HPDE6-E6E7 (cell line): ENCODE data around the gene CACNB4.

Source experiments
- DNase-seq: peaks from one replicate; pipeline ENCODE4 v3.0.0; 2011; ENCODE audit warnings: missing footprints; ENCODE audit errors: extremely low spot score

CACNB4 gene

DNA sequence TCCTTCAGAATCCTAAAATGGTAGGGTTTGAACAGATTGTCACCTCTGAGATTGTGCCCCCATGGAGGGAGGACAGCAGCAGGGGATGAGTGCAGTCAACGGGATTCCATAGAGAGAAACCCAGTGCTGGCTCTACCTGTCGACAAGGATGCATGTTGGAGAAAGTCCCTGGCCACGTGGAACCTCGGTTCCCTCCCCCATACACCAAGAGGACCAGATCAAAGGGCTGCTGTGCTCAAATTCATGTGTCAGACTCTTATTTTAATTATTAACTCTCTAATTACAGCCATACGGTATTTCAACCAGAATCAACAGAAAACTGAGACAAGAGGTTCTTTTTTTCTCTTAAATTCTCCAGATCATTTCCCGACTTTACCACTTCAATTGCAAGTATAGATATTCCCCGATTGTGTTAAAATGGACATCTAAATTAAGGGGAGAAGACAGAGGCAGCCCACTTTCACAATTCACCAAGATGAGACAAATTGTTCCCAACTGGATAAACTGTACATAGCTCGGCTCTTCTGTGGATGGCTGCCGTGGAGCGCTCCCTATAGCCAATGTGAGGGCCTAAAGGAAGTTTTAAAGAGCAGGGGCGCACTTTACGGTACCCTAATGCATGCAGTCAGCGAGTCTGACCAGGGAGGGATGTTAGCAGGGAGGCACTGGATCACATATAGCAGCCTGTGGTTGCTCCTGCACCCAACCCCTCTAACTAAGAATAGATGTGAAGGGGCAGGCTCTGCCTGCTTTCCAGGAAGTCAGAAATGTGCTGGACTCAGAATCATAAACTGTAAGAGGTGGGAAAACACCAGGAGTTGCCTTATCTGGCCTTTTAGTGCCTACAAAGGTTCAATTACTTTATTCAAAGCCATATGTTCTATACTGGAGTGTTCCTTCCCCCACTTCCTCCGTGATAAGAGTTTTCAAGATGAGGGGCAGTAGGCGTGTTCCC is 123.1 kb downstream of the CACNB4 start:
- DNase-seq, result no peak

DNA sequence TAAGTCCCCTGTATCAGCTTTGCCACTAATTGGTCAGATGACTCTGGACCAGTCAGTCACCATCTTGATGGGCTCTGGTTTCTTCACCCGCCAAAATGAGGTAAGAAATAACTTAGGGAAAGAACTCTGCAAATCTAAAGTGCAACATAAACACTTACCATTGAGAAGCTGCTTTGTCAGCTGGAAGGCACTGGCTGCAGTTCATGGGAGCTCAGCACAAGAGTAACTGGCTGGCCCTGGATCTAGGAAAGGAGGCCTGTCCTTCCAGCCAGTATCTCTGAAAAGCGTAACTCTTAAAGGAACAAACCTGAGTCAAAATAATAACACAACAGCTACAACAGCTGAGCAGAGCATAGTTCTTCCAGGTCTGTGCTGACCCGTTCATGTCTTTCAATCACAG is 123.9 kb downstream of the CACNB4 start:
- DNase-seq, result no peak

DNA sequence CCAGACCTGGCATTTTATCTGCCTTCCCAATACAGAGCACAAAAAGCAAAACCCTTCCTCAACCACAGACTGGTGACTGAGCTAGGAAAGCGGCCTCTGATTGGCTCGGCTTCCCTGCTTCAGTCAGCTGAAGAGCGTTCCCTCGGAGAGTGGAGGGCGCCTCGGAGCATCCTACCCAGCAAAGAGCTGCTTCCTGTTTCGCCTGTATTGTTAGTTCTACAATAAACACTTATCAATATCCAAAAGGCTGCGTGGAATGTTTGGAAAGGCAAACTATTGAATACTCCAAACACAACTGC is 125.0 kb downstream of the CACNB4 start:
- no peak for DNase-seq

DNA sequence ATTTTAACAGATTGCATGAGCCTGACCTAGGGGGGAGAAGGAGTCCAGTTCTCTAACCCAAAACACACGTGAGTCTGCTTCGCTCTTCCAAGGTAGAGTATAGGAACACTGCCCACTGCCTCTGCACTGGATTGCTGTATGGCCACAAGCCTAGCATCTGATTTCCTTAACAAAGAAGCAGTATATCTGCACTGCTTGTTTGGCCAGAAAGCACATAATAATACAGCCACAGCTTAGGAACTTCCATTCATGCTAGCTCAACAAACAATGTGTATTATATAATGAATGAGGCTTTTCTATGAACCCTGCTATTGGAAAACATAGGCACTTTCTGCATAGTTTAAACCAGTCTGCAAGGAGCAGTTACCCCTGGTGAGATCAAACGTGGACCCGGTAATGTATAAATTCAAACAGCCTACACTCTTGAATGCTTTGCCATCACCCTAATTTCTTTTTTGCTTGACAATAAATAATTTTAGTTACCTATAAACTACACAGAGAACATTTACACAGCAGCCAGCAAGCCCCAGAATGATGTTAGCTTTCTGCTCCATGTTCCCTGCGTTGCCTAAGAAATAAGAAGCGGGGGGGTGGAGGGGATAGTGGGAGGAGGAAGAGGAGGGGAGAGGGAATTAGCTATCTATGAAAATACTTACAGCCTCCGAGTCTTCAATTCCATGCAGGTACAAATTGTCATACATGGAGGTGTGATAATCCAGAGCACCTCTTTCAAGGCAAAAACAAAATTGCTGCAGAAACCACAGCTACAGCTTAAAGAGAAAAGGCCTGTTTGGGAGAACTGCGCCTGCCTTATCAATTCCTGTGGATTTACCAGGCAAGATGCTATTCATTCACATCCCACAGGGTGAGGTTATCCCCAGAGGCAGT is 125.6 kb downstream of the CACNB4 start:
- no peak for DNase-seq

DNA sequence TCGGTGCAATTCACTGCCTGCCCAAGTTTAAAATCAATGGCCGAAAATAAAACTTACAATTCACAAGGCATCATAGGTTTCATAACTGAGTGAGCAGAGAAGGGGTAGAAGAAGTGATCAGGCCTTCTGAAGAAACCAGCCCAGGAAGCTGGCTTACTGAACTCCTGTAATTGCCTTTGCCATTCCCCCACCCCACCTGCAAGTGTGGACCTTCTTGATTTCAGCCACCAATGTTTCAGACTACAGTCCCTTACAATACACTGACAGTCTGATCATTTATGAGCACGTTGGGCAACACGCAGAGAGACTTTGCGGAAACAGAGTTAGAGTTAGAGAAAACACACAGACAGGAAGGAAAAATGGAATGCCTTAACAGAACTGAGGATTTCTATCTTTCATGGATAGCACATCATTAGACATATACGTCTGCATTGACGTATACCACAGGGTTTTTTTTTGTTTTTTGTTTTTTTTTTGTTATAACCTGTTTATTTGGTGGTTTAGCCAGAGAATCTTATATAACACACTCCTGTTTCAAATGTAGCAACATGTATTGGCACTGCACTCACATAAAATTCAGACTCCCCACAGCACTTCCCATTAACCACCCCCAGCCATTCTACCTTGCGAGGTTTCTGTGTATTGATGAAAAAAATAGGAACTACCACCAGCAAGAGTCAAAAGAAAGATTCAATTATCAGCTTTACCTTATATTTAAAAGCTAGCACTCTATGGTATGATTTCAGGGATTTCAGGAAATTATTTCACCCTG is 126.4 kb downstream of the CACNB4 start:
- DNase-seq, result no peak

DNA sequence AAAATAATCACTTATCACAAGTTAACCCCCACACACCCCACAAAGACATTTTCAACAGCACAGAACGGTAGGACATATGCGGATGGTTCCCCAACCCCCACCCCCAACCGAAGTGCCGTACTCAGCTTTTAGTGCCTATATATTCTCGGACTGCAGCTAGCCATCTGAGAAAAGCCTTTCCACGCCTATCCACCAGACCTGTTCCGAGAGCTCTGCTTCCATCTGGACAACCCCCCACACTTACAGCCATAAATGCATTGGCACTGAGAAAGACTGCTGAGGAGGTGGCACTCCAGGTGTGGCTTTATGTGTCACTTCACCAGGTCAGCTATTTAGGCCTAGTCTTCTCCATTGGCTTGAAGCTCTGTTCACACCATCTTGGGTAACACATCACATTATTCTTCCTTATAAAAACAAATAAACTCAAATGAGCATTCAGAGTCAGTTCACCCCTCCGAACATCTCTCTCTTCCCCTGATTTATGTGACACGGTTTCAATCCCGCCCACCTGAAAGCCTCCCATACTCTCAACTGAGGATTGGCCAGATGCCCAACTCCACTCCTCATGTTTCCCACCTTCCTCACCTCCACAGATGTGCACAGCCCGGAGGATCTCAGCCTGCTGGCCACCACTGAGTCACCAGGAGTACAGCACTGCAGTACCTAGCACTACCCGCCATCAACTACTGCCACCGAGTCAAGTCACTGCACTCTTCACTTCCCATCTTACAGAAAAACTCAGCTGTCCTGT is 127.4 kb downstream of the CACNB4 start:
- DNase-seq, result no peak

DNA sequence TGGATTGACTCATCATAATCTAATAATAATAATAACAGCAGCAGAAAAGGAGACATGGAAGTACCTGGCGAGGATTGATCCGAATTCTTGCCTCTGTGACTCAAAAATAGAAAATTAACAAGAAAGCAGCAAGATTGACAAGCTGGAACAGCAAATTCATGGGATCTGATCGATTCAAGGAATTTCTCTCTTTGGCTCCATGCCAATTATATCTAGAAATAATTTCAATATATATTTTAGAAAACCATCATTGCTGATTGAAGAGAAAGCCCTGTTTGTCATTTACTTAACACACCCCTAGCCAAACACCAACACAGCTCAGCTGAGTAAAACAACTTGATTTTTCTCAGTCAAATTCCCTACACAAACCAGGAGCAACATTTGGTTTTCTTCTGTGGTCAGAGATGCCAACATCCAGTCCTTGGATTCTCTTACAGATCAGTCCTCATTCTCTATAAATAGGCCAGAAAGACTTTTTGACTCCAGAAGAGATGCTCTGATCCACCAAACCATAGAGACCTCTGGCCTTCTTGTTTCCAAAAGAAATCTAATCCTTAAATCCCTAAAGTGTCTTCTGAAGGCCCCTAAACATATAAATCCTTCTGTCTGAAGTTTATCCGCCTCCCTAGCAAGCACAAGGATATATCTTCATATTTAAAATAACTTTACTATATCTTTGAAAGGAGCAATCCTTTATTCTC is 129.9 kb downstream of the CACNB4 start:
- DNase-seq, result no peak

DNA sequence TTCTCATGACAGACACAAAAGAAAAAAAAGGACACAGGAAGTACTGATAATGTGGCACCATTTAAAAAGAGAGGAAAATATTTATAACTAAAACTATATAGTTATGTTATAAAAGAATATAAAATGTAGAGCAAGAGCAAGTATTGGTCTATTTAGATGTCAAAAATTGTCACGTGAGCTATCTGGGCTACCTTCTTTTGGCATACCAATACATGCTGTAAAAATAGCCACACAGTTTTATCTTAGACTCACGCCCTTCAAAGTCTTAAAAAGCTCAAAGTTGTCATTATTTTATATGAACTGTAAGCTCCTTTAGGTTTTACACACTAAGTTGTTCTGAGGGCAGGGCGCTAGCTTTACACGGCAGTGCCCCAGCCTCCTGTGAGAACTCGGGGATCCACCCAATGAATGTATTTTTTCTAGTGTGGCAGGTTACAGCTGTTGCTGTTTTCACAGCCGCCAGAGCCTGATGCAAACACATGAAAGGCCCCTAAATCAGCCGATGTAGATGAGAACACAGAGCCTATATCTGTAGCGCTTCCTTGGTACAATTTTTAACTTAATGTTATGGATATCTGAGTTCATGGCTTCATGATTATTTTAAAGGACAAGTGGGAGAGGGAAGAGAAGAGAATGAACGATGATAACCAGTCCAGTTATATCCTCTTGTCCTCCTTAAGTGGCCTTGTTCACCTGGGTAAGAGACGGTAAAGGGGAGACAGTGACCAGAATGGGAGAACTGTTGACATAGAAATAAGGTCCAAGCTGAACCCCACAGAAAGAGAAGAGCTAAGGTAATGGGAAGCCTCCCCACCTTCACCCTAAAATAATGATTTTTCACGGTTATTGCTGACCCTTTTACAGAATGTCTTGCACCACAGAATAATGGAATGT is 130.8 kb downstream of the CACNB4 start:
- DNase-seq, result no peak

DNA sequence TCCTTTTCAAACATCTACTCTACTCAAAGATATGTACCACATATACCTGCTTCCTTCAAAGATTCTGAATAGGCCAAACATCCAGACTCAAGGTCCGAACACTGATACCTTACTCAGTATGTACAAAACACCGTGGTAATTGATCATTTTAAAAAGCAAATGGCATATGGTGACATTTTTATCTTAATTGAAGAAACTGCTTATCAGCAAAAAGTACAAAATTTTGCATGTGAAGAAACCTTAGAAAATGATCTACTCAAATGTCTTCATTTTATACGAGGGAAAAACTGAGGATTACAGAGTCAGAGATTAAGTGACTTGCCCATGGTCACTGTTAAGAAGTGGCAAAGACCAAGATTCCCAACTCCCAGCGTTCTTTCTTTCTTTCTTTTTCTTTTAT is 133.0 kb downstream of the CACNB4 start:
- DNase-seq, result no peak

DNA sequence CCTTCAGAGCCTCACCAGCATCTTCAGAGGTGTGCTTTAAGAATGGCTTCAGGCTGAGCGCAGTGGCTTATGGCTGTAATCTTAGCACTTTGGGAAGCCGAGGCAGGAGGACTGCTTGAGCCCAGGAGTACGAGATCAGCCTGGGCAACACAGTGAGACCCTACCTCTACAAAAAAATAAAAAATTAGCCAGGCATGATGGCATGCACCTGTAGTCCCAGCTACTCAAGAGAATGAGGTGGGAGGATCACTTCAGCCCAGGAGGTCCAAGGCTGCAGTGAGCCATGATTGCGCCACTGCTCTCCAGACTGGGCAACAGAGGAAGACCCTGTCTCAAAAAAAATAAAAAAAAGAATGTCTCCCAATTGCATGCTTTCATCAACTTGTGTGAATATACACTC is 137.3 kb downstream of the CACNB4 start:
- no peak for DNase-seq

DNA sequence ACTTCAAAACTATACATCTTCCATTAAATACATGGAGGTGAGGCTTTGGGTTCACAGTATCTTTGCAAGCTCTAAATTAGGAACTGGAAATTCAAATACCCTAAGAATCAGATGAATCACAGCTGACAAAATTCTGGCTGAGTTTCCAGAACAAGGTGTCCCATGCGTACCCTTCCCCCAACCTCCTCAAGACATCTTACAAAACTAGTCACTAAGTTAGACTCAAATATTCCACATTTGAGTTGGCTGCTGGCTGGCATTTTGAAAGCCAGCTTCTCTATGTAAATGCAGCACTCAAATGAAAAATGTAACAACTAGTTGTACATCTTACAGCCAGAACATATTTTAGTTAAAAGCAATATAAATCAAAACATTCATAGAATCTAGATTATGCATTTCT is 139.6 kb downstream of the CACNB4 start:
- DNase-seq, result no peak

DNA sequence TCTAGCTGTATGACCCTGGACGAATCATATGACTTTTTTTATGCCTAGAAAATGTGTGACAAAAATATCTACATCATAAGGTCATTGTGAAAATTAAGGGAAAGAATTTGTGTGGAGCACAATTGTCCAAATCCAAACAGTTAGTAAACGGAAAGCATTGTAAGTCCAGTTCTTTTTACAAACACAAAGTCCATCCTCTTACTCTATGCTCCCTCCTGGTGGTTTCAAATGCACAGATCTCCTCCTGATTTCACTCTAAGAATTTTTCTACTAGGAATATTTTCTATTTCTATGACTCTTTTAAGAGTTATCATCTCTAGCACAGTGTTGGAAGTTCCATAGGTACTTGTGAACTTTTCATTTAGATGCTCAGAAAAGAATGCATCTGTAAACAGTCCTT is 145.4 kb downstream of the CACNB4 start:
- DNase-seq, result no peak

DNA sequence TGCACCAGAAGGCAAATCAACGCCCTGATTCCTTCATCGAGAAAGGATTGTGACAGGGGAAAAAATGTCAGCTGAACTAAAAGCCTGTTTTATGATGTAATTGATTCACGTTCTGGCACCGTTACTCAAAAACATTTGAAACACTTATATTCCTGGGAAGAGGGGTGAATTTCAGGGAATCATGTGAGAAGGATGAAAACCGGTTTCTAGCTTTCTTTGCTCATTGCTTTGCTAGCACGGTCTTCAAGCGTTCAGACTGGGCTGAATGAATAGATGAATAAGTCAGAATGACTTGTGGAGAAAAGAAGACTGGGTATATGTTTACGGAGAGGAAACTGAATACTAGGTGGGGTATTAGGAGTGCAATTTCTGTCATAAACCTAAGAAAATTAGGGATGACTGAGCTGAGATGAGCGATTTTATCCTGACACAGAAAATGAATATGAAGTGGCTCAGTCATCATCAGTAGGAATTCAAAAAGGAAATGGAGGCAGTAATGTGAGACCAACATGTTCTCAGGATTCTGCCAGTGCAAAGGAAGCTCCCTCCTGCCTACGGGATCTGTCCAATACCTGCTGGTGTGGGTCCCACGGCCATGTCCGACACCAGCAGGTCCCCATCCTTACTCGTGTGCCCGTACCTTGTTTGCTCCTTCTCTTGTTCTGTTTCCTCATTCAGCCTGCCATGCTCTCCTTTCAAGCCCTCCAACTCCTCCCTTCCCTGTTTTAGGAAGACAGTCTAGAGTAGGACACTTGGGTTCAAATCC is 146.0 kb downstream of the CACNB4 start:
- DNase-seq, result no peak

DNA sequence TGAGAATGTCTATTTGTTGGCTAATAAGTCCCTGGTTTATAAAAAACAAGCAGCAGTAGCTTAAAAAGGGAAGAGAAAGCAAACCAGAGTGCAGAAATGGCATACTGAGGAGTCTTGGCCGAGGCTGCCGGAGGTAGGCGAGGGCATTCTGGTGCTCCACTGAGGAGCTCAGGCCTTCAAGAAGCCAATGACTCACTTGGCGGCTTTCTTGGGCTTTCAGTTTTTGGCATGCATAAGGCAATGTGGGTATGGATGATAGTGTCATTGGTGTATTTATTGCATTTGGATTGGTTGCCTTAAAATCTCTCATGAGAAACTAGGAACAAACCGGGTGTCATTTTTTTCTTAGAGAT is 151.1 kb downstream of the CACNB4 start:
- DNase-seq, result no peak

DNA sequence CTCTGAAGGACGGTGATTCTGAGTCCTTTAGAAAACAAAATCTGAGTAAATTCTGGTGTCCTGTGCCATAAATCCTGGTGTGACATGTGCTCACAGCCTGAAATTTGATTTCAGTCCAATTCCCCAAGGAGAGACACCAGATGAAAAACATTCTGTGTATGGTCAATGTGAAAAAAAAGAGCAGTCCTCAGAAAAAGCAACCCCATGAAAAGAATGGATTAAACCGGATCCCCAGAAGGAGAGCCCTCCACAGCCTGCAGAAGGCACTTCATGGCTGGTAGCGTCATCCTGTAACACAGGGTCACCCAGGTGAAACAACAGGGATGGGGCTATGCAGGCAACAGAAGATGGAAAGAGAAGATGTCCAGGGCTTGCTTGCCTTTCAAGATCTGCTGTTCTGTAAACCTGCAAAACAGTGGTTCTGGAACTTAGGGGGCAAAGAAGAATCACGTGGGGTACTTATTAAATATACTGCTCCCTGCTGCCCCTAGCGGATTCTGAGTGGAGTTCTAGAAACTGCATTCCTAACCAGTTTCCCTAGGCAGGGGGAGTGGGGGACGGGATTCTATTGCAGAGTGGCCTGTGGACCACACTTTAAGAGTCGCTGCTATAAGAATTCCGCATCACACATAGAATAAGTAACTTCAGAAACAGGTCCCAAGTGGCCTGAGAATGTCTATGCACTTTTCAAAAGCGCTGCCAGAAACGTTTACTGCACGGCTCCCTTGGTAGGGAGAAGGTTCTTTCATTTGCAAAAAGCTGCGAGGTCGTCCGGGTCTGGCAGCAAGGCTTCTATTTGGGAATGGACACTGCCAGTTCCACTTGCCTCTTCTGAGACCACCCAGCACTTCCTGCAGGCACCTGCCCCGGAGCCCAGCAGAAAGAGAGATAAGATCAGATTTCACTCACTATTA is 151.7 kb downstream of the CACNB4 start:
- DNase-seq, result no peak

DNA sequence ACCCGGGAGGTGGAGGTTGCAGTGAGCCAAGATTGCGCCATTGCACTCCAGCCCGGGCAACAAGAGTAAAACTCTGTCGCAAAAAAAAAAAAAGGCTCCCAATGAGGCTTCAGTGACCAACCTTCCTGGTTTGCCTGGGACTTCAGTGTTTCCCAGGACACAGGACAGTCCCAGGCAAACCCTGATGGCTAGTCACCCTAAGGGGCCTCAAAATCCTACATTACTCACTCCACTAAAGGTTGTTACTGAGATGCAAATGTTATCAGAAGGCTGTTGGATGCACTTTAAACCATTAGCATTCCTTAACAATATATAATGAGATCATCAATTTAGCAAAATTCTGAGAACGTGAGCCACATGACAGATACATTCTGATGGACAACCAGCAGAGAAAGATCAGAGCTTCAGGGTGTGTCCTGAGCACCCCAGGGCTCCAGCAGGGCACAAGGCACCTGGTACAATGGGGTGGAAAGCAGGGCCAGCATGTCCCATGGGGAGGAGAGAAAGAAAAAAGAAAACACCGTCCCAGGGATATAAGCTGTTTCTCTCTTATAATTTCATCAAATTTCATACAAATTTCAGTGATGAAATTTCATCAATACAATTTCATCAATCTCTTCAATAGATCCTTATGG is 152.5 kb downstream of the CACNB4 start:
- no peak for DNase-seq

DNA sequence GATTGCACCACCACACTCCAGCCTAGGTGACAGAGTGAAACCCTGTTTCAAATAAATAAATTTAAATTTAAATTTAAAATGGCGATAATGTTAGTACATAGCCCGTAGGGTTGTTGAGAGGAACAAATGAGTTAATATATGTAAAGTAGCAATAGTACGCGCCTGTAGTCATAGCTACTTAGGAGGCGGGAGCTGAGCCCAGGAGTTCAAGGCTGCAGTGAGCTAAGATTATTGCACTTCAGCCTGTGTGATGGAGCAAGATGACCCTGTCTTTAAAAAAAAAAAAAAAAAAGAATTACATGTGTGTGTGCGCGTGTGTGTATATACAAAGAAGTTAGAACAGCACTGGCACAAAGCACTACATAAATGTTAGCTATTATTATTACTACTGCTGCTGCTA is 153.2 kb downstream of the CACNB4 start:
- DNase-seq, result no peak

DNA sequence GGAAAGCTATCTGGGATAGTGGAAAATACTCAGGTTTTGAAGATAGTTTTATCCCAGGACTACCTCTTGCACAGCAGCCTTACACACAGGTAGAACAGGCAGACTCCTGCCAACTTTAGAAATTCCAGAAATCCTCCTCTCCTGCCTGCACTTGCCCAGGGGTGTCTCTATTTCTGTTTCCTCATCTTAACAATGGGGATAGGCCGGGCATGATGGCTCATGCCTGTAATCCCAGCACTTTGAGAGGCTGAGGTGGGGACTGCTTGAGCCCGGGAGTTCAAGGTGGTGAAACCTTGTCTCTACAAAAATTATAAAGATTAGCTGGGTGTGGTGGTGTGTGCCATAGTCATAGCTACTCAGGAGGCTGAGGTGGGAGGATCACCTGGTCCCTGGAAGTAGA is 153.7 kb downstream of the CACNB4 start:
- peak; percentile 72 for DNase-seq
